SK-N-SH treated with all-trans-retinoic acid at 6 μM for 48 hours (cell line): ENCODE results near the gene LDHA.

ENCODE experiments used
- ATAC-seq: fragments of 200-7000 bp; cut with Tn5 transposase; 3 replicates; pipeline ENCODE4 v1.9.1; 2020; ENCODE audit warnings: mild to moderate bottlenecking, moderate library complexity
- ARNTL ChIP-seq: fragments of 450-650 bp; formaldehyde crosslinking; IDR thresholded peaks from 2 replicates; pipeline ENCODE4 v1.5.0; 2020; ENCODE audit warnings: low read depth, mild to moderate bottlenecking, moderate library complexity, borderline replicate concordance
- CSDC2 ChIP-seq: fragments of 250-450 bp; sonication (Bioruptor Pico); IDR thresholded peaks from 2 replicates; pipeline ENCODE4 v1.5.0; 2020; ENCODE audit warnings: mild to moderate bottlenecking, moderate library complexity
- ESRRG ChIP-seq: fragments of 250-450 bp; sonication (Bioruptor Pico); IDR thresholded peaks from 2 replicates; pipeline ENCODE4 v1.6.1; 2021; ENCODE audit warnings: mild to moderate bottlenecking
- GLIS3 ChIP-seq: fragments of 250-450 bp; sonication (Bioruptor Pico); IDR thresholded peaks from 2 replicates; pipeline ENCODE4 v1.5.0; 2020; ENCODE audit warnings: mild to moderate bottlenecking, moderate library complexity
- ISL1 ChIP-seq: fragments of 250-450 bp; sonication (Bioruptor Pico); IDR thresholded peaks from 2 replicates; pipeline ENCODE4 v2.1.2; 2022; ENCODE audit warnings: mild to moderate bottlenecking, moderate library complexity
- OSR1 ChIP-seq: fragments of 250-450 bp; sonication (Bioruptor Pico); IDR thresholded peaks from 2 replicates; pipeline ENCODE4 v1.8.0; 2022; ENCODE audit warnings: moderate library complexity, mild to moderate bottlenecking, inconsistent platforms
- PPARA ChIP-seq: fragments of 250-450 bp; sonication (Bioruptor Pico); IDR thresholded peaks from 2 replicates; pipeline ENCODE4 v1.5.0; 2020; ENCODE audit warnings: mild to moderate bottlenecking, borderline replicate concordance
- RARB ChIP-seq: fragments of 250-450 bp; sonication (Bioruptor Pico); IDR thresholded peaks from 2 replicates; pipeline ENCODE4 v1.8.0; 2021; ENCODE audit warnings: mild to moderate bottlenecking, moderate library complexity
- TOX ChIP-seq: fragments of 250-450 bp; sonication (Bioruptor Pico); IDR thresholded peaks from 2 replicates; pipeline ENCODE4 v1.8.0; 2021; ENCODE audit warnings: mild to moderate bottlenecking, moderate library complexity, borderline replicate concordance
- ZC3H10 ChIP-seq: fragments of 250-450 bp; sonication (Bioruptor Pico); IDR thresholded peaks from 2 replicates; pipeline ENCODE4 v1.5.1; 2021; ENCODE audit warnings: mild to moderate bottlenecking, moderate library complexity
- ZFP3 ChIP-seq: fragments of 250-450 bp; sonication (Bioruptor Pico); IDR thresholded peaks from 2 replicates; pipeline ENCODE4 v1.5.0; 2020; ENCODE audit warnings: mild to moderate bottlenecking, moderate library complexity
- ZFP30 ChIP-seq: fragments of 450-650 bp; formaldehyde crosslinking; IDR thresholded peaks from 2 replicates; pipeline ENCODE4 v1.5.0; 2022; ENCODE audit warnings: mild to moderate bottlenecking, moderate library complexity
- ZNF565 ChIP-seq: fragments of 450-650 bp; formaldehyde crosslinking; conservative IDR thresholded peaks from 2 replicates; pipeline ENCODE4 v1.5.0; 2020; ENCODE audit warnings: low read depth, mild to moderate bottlenecking, moderate library complexity
- ZNF70 ChIP-seq: fragments of 450-650 bp; formaldehyde crosslinking; IDR thresholded peaks from 2 replicates; pipeline ENCODE4 v1.5.0; 2020; ENCODE audit warnings: mild to moderate bottlenecking, moderate library complexity
- ZNF8 ChIP-seq: fragments of 450-650 bp; formaldehyde crosslinking; IDR thresholded peaks from 2 replicates; pipeline ENCODE4 v1.5.0; 2020; ENCODE audit warnings: mild to moderate bottlenecking, moderate library complexity
- TF ChIP-seq, protein P1 (sequence below): fragments of 250-450 bp; sonication (Bioruptor Pico); IDR thresholded peaks from 2 replicates; pipeline ENCODE4 v1.5.1; 2021; ENCODE audit warnings: mild to moderate bottlenecking, moderate library complexity
- TF ChIP-seq, protein P2 (sequence below): fragments of 250-450 bp; sonication (Bioruptor Pico); IDR thresholded peaks from 2 replicates; pipeline ENCODE4 v1.8.0; 2021; ENCODE audit warnings: low read depth, mild to moderate bottlenecking, moderate library complexity, borderline replicate concordance
- TF ChIP-seq, protein P3 (sequence below): fragments of 250-450 bp; sonication (Bioruptor Pico); IDR thresholded peaks from 2 replicates; pipeline ENCODE4 v1.5.1; 2020; ENCODE audit warnings: low read depth, mild to moderate bottlenecking, moderate library complexity
- TF ChIP-seq, protein P4 (sequence below): fragments of 250-450 bp; sonication (Bioruptor Pico); IDR thresholded peaks from 2 replicates; pipeline ENCODE4 v1.8.0; 2020; ENCODE audit warnings: mild to moderate bottlenecking, moderate library complexity, borderline replicate concordance
- TF ChIP-seq, protein P5 (sequence below): fragments of 250-450 bp; sonication (Bioruptor Pico); IDR thresholded peaks from 2 replicates; pipeline ENCODE4 v1.5.0; 2020; ENCODE audit warnings: mild to moderate bottlenecking, moderate library complexity

LDHA gene

DNA sequence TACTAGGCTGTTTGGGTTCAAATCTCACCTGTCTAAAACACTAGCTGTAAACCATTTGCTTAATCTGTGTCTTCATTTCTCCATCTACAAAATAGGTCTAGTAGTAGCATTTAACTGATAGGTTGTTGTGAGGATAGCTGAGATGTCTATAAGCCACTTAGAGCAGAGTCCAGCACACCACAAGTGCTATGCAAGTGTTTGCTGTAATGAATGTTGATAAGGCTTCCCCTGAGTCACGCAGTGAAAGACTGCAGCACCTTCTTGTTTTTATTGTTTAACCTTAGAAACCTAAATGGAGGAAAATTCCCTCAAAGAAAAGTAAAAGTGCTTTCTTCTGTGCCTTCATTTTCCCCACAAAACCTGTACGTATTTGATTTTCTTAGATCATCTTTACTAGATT is 23.1 kb upstream of the LDHA start:
- no peak for ATAC-seq
- TF ChIP-seq TOX (CRISPR knock-in tag), result no peak
- TF ChIP-seq GLIS3, result no peak
- TF ChIP-seq ESRRG, result no peak
- TF ChIP-seq ZNF8 (CRISPR knock-in tag), result no peak
- TF ChIP-seq, all 23 proteins: peak for 0

DNA sequence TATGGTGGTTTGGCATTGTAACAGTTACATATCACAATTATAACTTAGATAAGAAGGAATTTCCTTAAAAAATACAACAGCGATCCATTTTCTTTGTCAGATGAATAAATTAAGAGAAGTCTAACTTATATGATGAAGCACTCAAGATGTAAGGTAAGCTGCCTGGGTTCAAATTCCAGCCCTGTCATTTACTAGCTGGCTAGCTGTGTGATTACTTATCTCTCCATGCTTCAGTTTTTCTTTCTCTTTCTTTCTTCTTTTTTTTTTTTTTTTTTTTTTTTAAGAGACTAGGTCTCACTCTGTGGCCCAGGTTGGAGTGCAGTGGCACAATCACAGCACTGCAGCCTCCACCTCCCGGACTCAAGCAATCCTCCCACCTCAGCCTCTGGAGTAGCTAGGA is 22.2 kb upstream of the LDHA start:
- TF ChIP-seq ZFP3 (CRISPR knock-in tag), result no peak
- no peak for TF ChIP-seq RARB (CRISPR knock-in tag)
- TF ChIP-seq ESRRG, result no peak
- TF ChIP-seq, protein P1, sequence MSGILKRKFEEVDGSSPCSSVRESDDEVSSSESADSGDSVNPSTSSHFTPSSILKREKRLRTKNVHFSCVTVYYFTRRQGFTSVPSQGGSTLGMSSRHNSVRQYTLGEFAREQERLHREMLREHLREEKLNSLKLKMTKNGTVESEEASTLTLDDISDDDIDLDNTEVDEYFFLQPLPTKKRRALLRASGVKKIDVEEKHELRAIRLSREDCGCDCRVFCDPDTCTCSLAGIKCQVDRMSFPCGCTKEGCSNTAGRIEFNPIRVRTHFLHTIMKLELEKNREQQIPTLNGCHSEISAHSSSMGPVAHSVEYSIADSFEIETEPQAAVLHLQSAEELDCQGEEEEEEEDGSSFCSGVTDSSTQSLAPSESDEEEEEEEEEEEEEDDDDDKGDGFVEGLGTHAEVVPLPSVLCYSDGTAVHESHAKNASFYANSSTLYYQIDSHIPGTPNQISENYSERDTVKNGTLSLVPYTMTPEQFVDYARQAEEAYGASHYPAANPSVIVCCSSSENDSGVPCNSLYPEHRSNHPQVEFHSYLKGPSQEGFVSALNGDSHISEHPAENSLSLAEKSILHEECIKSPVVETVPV, result no peak
- TF ChIP-seq, protein P2, sequence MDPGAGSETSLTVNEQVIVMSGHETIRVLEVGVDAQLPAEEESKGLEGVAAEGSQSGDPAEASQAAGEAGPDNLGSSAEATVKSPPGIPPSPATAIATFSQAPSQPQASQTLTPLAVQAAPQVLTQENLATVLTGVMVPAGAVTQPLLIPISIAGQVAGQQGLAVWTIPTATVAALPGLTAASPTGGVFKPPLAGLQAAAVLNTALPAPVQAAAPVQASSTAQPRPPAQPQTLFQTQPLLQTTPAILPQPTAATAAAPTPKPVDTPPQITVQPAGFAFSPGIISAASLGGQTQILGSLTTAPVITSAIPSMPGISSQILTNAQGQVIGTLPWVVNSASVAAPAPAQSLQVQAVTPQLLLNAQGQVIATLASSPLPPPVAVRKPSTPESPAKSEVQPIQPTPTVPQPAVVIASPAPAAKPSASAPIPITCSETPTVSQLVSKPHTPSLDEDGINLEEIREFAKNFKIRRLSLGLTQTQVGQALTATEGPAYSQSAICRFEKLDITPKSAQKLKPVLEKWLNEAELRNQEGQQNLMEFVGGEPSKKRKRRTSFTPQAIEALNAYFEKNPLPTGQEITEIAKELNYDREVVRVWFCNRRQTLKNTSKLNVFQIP (CRISPR knock-in tag), result no peak
- TF ChIP-seq ISL1 (CRISPR knock-in tag), result no peak
- no peak for TF ChIP-seq ZNF8 (CRISPR knock-in tag)
- no peak for TF ChIP-seq ARNTL
- TF ChIP-seq ZC3H10 (CRISPR knock-in tag), result no peak
- TF ChIP-seq, protein P3, sequence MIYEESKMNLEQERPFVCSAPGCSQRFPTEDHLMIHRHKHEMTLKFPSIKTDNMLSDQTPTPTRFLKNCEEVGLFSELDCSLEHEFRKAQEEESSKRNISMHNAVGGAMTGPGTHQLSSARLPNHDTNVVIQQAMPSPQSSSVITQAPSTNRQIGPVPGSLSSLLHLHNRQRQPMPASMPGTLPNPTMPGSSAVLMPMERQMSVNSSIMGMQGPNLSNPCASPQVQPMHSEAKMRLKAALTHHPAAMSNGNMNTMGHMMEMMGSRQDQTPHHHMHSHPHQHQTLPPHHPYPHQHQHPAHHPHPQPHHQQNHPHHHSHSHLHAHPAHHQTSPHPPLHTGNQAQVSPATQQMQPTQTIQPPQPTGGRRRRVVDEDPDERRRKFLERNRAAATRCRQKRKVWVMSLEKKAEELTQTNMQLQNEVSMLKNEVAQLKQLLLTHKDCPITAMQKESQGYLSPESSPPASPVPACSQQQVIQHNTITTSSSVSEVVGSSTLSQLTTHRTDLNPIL (CRISPR knock-in tag), result no peak
- no peak for TF ChIP-seq TOX (CRISPR knock-in tag)
- TF ChIP-seq, all 23 proteins: peak for 0
- ATAC-seq, result no peak

DNA sequence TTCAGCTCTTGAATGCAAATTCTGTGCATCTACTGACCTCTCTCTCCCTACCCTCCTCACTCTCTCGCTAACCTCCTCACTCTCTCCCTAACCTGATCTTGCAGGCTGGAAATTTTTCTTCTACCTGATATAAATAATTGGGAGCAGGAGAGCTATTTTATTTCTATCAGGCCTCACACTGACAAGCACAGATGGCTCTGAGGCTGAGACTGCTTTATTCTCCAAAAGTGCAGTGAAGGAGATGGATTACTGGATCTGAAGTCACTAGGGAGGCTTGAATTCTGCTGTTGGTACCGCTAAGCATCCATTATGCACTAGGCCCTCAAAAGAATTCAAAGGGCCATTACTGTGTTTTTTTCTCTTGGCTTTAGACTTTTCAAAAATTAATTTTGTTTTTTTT is 19.4 kb upstream of the LDHA start:
- TF ChIP-seq ZFP30 (no peak), GLIS3 (no peak), ZNF565 (CRISPR knock-in tag) (no peak), ZNF8 (CRISPR knock-in tag) (no peak)
- no peak for ATAC-seq

DNA sequence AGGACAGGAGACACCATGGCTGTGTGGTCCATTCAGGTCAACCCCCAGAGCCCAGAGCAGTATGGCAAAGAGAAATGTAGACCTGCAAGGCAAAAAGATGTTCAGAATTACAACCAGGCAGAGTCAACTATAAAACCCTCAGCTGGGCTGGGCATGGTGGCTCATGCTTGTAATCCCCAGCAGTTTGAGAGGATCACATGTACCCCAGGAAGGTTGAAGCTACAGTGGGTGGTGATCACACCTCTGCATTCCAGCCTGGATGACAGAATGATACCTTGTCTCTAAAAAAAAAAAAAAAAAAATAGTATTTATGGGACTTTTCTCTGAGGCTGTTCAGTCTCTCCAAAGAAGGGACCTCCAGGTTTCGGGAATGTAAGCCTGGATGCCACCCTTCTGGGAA is 18.4 kb upstream of the LDHA start:
- TF ChIP-seq, protein P3 (CRISPR knock-in tag), result no peak
- TF ChIP-seq, protein P4, sequence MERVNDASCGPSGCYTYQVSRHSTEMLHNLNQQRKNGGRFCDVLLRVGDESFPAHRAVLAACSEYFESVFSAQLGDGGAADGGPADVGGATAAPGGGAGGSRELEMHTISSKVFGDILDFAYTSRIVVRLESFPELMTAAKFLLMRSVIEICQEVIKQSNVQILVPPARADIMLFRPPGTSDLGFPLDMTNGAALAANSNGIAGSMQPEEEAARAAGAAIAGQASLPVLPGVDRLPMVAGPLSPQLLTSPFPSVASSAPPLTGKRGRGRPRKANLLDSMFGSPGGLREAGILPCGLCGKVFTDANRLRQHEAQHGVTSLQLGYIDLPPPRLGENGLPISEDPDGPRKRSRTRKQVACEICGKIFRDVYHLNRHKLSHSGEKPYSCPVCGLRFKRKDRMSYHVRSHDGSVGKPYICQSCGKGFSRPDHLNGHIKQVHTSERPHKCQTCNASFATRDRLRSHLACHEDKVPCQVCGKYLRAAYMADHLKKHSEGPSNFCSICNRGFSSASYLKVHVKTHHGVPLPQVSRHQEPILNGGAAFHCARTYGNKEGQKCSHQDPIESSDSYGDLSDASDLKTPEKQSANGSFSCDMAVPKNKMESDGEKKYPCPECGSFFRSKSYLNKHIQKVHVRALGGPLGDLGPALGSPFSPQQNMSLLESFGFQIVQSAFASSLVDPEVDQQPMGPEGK (CRISPR knock-in tag), result no peak
- TF ChIP-seq ZC3H10 (CRISPR knock-in tag), result no peak
- no peak for TF ChIP-seq PPARA
- no peak for TF ChIP-seq ISL1 (CRISPR knock-in tag)
- TF ChIP-seq OSR1, result no peak
- TF ChIP-seq RARB (CRISPR knock-in tag), result no peak
- TF ChIP-seq, protein P1, result no peak
- TF ChIP-seq, protein P5, sequence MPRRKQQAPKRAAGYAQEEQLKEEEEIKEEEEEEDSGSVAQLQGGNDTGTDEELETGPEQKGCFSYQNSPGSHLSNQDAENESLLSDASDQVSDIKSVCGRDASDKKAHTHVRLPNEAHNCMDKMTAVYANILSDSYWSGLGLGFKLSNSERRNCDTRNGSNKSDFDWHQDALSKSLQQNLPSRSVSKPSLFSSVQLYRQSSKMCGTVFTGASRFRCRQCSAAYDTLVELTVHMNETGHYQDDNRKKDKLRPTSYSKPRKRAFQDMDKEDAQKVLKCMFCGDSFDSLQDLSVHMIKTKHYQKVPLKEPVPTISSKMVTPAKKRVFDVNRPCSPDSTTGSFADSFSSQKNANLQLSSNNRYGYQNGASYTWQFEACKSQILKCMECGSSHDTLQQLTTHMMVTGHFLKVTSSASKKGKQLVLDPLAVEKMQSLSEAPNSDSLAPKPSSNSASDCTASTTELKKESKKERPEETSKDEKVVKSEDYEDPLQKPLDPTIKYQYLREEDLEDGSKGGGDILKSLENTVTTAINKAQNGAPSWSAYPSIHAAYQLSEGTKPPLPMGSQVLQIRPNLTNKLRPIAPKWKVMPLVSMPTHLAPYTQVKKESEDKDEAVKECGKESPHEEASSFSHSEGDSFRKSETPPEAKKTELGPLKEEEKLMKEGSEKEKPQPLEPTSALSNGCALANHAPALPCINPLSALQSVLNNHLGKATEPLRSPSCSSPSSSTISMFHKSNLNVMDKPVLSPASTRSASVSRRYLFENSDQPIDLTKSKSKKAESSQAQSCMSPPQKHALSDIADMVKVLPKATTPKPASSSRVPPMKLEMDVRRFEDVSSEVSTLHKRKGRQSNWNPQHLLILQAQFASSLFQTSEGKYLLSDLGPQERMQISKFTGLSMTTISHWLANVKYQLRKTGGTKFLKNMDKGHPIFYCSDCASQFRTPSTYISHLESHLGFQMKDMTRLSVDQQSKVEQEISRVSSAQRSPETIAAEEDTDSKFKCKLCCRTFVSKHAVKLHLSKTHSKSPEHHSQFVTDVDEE, result no peak
- TF ChIP-seq ZFP30, result no peak
- no peak for TF ChIP-seq CSDC2 (CRISPR knock-in tag)
- TF ChIP-seq ZNF8 (CRISPR knock-in tag), result no peak
- TF ChIP-seq GLIS3, result no peak
- no peak for TF ChIP-seq ESRRG
- TF ChIP-seq, protein P2 (CRISPR knock-in tag), result no peak
- TF ChIP-seq ARNTL, result no peak
- TF ChIP-seq TOX (CRISPR knock-in tag), result no peak
- no peak for TF ChIP-seq ZNF70 (CRISPR knock-in tag)
- no peak for TF ChIP-seq ZFP3 (CRISPR knock-in tag)
- ATAC-seq, result no peak
